ENCODE results near the gene CACNA2D4.

DNA sequence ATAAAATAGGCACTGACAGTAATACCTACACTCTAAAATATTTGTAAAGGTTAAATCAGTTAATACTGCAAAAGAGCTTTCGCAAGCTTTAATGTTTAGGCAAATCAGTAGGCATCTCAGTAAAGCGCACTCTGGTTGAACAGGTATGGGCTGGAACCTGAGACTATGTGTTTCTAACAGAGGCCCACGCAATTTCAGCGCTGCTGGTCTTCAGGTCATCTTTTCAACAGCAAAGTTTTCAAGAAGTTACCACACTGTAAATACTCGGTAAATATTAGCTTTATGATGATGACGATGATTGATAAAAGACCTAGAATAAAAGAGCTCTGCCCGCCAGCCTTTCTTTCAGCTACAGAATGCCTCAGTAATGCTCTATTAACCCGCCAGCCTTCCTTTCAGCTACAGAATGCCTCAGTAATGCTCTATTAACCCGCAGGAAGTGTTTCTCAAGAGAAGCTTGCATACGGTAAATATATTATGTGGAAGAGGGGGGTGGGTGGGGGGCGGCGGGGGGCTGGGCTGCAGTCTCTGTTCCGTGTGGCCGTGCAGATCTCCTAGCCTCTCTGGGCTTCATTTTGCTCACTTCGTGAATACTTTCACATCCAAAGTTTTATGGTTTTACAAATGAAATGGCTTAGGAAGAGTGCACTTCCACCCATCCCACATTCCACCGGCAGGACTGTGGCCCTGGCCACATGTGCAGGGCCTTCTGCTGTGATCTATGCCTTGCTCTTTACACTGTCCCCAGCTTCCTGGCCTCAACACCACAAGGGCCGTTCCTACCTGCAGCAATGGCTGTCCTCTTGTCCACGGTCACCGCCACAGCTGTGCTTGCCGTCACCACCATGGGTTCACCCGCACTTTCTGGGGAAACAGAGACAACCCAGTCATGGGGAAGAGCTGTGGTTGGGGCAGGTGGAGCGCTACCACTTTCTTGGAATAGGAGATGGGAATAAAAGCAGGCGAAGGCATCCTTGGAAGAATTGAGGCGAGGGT, 78.2 kb downstream of the CACNA2D4 start:
- TF ChIP-seq, protein P1, sequence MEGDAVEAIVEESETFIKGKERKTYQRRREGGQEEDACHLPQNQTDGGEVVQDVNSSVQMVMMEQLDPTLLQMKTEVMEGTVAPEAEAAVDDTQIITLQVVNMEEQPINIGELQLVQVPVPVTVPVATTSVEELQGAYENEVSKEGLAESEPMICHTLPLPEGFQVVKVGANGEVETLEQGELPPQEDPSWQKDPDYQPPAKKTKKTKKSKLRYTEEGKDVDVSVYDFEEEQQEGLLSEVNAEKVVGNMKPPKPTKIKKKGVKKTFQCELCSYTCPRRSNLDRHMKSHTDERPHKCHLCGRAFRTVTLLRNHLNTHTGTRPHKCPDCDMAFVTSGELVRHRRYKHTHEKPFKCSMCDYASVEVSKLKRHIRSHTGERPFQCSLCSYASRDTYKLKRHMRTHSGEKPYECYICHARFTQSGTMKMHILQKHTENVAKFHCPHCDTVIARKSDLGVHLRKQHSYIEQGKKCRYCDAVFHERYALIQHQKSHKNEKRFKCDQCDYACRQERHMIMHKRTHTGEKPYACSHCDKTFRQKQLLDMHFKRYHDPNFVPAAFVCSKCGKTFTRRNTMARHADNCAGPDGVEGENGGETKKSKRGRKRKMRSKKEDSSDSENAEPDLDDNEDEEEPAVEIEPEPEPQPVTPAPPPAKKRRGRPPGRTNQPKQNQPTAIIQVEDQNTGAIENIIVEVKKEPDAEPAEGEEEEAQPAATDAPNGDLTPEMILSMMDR (IDR thresholded peaks at IDR 0.05; ENCODE audit: extremely low read depth in 1 of 2, insufficient read depth in 1 of 2, low read depth in 1 of 2, low read length in 2 of 2), result no peak
- TF ChIP-seq EZH2 (IDR thresholded peaks at IDR 0.05; ENCODE audit: borderline replicate concordance, low read depth, low read length, severe bottlenecking) (no peak), POLR2A (IDR thresholded peaks at IDR 0.05; ENCODE audit: low read depth, low read length) (no peak)

Data from endothelial cell of umbilical vein (primary cell).